KG1 (cell line): ENCODE measurements around the gene IRGQ.
"Not testable (repeated sequence)": the region's sequence is repeated elsewhere in the genome, so short reads cannot be mapped to it uniquely, and the experiment has no call there.

ENCODE experiments used
- DNase-seq: peaks from one replicate; lab custom pipeline; 2025; lab: John Stamatoyannopoulos, UW

Gene IRGQ

GRCh38 chr19:43596842-43597461, 1.0 kb upstream of the IRGQ start:
- DNase-seq, result no peak

DNA sequence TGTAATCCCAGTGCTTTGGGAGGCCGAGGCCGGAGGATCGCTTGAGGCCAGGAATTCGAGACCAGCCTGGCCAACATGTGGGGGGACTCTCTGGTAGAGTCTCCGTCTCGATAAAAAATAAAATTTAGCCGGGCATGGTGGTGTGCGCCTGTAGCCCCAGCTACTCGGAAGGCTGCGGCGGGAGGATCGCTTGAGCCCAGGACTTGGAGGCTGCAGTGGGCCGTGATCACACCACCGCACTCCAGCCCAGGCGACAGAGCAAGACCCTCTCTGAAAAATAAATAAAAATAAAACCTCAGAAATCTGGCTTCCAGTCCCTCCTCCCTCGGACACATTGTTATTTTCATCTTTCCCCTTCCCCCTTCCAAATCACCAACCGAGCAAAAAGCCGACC, 332 bp downstream of the IRGQ start:
- no peak for DNase-seq

GRCh38 chr19:43594710-43595604, 977 bp downstream of the IRGQ start:
- peak; percentile 10 for DNase-seq

DNA sequence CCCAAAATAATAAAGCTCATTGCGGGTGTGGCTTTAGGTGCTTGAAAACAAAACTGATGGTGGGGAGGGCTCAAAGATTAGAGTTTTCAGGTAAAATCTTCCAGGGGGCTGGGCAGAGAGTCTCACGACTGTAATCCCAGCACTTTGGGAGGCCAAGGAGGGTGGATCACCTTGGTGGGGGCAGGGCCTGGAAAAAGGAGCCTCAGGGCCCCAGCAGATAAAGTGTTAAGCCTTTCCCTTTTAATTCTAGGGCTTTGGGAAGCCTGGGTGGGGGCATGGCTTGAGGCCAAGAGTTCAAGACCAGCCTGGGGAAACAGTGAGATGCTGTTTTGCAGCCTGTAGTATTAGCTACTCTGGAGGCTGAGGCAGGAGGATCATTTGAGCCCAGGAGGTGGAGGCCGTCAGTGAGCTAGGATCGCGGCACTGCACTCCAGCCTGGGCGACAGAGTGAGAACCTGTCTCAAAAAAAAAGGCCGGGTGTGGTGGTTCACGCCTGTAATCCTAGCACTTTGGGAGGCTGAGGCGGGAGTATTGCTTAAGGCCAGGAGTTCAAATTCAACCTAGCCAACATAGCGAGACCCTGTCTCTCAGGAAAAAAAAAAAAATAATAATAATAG, 1.7 kb downstream of the IRGQ start:
- DNase-seq, result no peak

DNA sequence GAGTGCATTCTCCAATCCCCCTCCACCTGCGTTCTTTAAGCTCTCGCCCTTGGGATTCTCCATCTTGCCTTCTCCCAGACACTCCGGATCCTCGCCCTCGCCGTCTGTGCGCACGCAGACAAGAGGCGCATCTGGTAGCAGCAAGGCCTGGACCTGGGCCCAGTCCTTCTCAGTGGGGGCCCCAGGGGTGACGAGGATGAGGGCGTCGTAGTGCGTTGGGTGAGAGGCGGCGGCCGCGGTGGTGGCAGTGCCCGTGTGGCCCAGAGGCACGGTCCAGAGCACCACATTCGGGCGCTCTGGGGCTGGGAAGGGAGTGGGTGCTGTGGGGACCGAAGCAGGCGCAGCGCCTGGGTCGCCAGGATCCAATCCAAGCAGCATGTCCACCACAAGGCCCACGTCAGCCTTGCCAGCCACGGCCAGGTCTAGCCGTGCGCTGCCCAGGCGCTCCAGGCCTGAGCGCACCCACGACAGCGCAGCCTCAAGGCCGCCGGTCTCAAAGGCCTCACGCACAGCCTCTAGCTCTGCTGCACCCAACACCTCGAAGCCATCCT, 3.1 kb downstream of the IRGQ start:
- no peak for DNase-seq

- no peak for DNase-seq
Observed at GRCh38 chr19:43591904-43592772, 3.8 kb downstream of the IRGQ start.

GRCh38 chr19:43589678-43590077, 6.3 kb downstream of the IRGQ start:
- DNase-seq, result no peak

DNA sequence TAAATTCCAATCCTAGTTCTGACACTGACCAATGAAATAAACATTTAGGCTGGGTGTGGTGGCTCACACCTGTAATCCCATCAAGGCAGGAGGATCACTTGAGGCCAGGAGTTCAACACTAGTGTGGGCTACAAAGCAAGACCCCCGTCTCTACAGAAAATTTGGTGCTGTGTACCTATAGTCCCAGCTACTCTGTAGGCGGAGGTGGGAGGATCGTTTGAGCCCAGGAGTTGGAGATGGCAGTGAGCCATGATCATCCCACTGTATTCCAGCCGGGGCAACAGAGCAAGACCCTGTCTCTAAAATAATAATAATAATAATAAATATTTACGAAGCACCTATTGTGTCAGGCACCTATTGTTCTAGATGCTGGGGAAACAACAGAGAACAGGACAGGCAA, 6.7 kb downstream of the IRGQ start:
- DNase-seq, result no peak

DNA sequence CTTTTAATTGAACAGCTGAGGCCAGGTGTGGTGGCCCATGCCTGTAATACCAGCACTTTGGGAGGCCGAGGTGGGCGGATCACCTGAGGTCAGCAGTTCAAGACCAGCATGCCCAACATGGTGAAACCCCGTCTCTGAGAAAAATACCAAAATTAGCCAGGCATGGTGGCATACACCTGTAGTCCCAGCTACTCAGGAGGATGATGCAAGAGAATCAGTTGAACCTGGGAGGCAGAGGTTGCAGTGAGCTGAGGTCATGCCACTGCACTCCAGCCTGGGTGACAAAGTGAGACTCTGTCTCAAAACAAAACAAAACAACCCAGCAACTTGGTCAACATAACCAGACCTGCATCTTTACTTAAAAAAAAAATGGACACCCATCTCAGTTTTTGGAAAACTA, 8.9 kb downstream of the IRGQ start:
- not testable (repeated sequence) for DNase-seq

- DNase-seq, result no peak
Observed at GRCh38 chr19:43586346-43586745, 9.6 kb downstream of the IRGQ start.

GRCh38 chr19:43584484-43584883, 11.4 kb downstream of the IRGQ start:
- DNase-seq, result no peak

DNA sequence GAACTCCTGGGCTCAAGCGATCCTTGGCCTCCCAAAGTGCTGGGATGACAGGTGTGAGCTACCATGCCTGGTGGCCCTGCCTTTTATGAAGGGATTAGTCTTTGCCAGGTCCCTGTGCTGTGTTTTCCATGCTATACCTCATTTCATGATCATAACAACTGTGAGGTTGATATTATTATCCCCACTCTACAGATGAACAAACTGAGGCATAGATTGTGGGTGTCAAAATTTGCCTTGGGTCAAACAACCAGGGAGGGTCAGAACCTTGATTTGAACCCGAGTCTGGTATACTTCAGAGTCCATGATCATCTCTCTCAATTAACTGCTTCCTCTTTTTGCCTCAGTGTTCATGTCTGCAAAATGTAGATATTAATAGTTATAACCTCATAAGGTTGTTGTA, 13.4 kb downstream of the IRGQ start:
- DNase-seq, result no peak

DNA sequence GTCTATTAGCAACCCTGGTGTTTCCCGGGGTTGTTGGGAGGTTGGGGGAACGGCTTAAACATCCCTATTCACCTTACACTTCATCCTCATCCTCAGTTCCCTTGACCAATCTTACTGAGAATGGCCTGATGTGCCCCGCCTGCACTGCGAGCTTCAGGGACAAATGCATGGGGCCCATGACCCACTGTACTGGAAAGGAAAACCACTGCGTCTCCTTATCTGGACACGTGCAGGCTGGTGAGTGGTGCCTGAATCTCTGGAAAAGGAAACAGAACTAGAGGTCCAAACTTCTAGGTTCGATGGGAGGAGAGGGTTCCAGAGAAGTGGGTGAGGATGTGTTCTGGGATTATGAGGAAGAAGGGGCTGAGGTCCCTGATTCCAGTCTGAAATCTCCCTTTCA, 14.5 kb downstream of the IRGQ start:
- DNase-seq, result no peak

DNA sequence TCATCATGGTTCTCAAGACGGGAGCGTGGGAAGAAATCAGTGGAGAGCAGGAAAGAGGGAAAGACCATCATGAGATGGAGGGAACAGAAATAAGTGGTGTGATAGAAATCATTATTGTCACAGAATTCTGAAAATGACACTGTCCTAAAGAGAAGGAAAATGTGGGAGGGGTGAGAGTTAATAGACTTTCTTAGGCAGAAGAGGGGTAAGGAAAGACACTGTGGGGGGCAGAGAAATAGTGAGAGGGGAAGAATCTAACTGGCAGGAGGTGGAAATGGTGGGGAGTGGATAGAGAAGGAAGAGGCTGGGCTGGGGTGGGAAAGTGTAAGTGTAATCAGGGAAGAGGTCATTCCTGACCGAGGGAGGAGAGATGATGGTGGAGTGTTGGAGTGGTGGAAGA, 17.1 kb downstream of the IRGQ start:
- DNase-seq, result no peak

- no peak for DNase-seq
Observed at GRCh38 chr19:43575955-43576878, 19.7 kb downstream of the IRGQ start.

GRCh38 chr19:43575156-43575950, 20.6 kb downstream of the IRGQ start, which contains the start of the genes PINLYP and XRCC1:
TSS of gene PINLYP (plus strand) at chr19:43575801. CDS start at chr19:43577192, 1,391 bp downstream.
TSS of gene XRCC1 (minus strand) at chr19:43575527. CDS start at chr19:43575458, 69 bp downstream.
- peak; percentile 96 for DNase-seq

- DNase-seq, result no peak
Observed at GRCh38 chr19:43574424-43575155, 21.3 kb downstream of the IRGQ start.

- DNase-seq, result no peak
Observed at GRCh38 chr19:43572171-43572588, 23.8 kb downstream of the IRGQ start.
